B cell (primary cell): ENCODE results near the gene RCN2.

Experiments used
- EZH2 ChIP-seq: IDR thresholded peaks from 2 replicates; pipeline ENCODE4 v1.6.1; 2012; ENCODE audit warnings: borderline replicate concordance, low read depth, mild to moderate bottlenecking, moderate library complexity, low read length; ENCODE audit not compliant: insufficient read depth, poor library complexity, severe bottlenecking
- TF ChIP-seq, protein P1 (sequence below): fragments of 200-600 bp; IDR thresholded peaks from one replicate; pipeline ENCODE4 v1.8.0; 2022; ENCODE audit warnings: antibody characterized with exemption, mild to moderate bottlenecking

DNA sequence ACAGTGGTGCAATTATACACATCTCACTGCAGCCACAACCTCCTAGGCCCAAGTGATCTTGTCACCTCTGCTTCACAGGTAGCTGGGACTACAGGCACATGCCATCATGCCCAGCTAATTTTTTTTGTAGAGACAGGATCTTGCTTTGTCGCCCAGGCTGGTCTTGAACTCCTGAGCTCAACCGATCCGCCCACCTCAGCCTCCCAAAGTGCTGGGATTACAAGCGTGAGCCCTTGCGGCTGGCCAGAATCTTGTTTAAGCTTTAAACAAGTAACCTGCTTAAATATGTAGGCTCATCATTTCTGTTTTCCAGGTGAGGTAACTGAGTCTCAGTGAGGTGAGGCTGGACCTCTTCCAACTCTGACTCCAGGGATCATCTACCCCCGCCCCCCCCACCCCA is 55.7 kb downstream of the RCN2 start:
- TF ChIP-seq, protein P1, sequence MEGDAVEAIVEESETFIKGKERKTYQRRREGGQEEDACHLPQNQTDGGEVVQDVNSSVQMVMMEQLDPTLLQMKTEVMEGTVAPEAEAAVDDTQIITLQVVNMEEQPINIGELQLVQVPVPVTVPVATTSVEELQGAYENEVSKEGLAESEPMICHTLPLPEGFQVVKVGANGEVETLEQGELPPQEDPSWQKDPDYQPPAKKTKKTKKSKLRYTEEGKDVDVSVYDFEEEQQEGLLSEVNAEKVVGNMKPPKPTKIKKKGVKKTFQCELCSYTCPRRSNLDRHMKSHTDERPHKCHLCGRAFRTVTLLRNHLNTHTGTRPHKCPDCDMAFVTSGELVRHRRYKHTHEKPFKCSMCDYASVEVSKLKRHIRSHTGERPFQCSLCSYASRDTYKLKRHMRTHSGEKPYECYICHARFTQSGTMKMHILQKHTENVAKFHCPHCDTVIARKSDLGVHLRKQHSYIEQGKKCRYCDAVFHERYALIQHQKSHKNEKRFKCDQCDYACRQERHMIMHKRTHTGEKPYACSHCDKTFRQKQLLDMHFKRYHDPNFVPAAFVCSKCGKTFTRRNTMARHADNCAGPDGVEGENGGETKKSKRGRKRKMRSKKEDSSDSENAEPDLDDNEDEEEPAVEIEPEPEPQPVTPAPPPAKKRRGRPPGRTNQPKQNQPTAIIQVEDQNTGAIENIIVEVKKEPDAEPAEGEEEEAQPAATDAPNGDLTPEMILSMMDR = no peak
- no peak for TF ChIP-seq EZH2
